ENCODE results near the gene CCKAR.

GRCh38 chr4:26503844-26504243 lies 13.6 kb upstream of the CCKAR start:
- TF ChIP-seq MYC (CRISPR knock-in tag; IDR thresholded peaks at IDR 0.05; ENCODE audit: borderline replicate concordance) (no peak), RAD51 (IDR thresholded peaks at IDR 0.05; ENCODE audit: borderline replicate concordance) (no peak), ZNF354B (CRISPR knock-in tag; IDR thresholded peaks at IDR 0.05) (no peak), RAD21 (CRISPR knock-in tag; IDR thresholded peaks at IDR 0.05) (no peak), ZNF138 (CRISPR knock-in tag; IDR thresholded peaks at IDR 0.05; ENCODE audit: low read depth) (no peak), FOSL1 (CRISPR knock-in tag; IDR thresholded peaks at IDR 0.05; ENCODE audit: borderline replicate concordance) (no peak), EZH2 (conservative IDR thresholded peaks at IDR 0.05; ENCODE audit: low read depth, low read length) (no peak), TAF1 (CRISPR knock-in tag; IDR thresholded peaks at IDR 0.05) (no peak), SCMH1 (CRISPR knock-in tag; IDR thresholded peaks at IDR 0.05; ENCODE audit: borderline replicate concordance) (no peak), CTCF (CRISPR knock-in tag; IDR thresholded peaks at IDR 0.05) (no peak), LBX2 (CRISPR knock-in tag; IDR thresholded peaks at IDR 0.05; ENCODE audit: borderline replicate concordance) (no peak), POLR2A (IDR thresholded peaks at IDR 0.05; ENCODE audit: insufficient read depth in 1 of 2, low read depth in 2 of 2, low read length in 2 of 2) (no peak)

Measured in HepG2 (cell line).